Astrocyte of the cerebellum (primary cell): ENCODE results near the gene FRAS1.

ENCODE experiments used
- DNase-seq: peaks from one replicate; pipeline ENCODE4 v3.0.0-alpha.2; 2011; ENCODE audit warnings: low read depth
- H3K4me3 ChIP-seq: 2 replicates; pipeline ENCODE4 v1.5.1; 2011; ENCODE audit warnings: mild to moderate bottlenecking, low read depth, low read length, moderate library complexity
- in situ Hi-C: cut with HindIII; loops from 2 replicates; pipeline ENCODE4 v1.10.0; 2017; ENCODE audit warnings: low sequenced_read_pairs
- TF ChIP-seq, protein P1 (sequence below): IDR thresholded peaks from 2 replicates; pipeline ENCODE4 v1.5.1; 2012; ENCODE audit warnings: low read length, low read depth, moderate library complexity, mild to moderate bottlenecking; ENCODE audit errors: missing control alignments

Gene FRAS1

DNA sequence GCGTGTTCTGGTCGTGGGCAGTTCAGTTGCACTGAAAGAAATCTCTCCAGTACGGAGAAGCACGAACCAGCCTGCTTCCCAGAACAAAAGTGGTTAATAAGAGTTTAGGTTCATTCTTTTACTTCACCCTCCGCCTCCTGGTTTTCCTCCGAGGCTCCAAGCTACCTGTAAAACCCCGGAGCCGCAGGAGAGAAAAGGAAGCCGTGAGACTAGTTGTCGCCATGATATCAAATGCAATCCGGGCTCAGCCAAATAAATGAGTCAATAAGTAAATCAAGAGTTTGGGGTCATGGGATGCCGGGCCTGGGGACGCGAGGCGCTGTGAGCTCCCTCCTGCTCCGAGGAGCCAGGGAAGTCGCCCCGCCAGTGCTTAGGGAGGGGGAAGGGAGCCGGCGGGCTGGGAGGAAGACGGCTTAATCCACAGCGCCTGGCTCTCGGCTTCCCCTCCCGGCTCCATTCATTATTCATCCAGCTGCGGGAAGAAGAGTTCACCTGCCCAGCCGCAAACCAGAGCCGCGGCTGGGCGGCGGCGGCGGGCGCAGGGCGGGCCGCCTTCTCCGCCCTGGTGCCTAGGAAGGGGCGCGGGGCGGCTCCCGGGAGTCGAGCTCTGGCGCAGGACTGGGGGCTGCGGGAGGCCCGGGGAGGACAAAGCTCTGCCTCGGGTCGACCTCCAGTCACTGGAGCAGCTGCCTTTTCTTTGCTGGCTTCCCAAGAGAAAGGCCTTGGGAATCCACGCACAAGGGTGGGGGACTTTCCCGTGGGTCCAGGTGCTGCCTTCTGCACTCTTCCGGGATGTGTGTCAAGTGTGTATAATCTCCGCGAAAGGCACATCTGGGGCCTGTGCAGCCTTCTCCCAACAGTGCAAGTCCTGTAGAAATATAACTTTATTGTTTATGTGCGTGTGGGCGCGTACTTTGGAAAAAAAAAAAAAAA is 1.7 kb downstream of the FRAS1 start:
- DNase-seq, result no peak

DNA sequence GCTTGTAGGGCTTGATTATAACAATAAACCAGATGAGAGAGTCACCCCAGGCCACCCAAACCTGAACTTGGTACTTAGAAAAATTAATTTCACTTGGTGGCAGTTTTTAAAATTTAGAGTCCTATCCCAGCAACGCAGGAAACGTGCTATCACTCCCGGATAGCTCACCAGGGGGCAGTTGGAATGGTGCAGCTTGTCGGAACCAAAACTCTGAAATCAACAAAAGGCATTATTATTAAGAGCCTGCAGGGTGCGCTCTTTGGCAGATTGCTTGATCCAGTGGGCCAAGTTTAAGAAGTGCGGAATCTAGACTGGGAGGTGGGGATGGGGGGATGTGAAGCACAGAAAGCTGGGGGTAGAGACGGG is 2.4 kb downstream of the FRAS1 start:
- in situ Hi-C loops, result no loop called here
- peak overlapping the region; percentile 74 for H3K4me3 ChIP-seq
- TF ChIP-seq, protein P1, sequence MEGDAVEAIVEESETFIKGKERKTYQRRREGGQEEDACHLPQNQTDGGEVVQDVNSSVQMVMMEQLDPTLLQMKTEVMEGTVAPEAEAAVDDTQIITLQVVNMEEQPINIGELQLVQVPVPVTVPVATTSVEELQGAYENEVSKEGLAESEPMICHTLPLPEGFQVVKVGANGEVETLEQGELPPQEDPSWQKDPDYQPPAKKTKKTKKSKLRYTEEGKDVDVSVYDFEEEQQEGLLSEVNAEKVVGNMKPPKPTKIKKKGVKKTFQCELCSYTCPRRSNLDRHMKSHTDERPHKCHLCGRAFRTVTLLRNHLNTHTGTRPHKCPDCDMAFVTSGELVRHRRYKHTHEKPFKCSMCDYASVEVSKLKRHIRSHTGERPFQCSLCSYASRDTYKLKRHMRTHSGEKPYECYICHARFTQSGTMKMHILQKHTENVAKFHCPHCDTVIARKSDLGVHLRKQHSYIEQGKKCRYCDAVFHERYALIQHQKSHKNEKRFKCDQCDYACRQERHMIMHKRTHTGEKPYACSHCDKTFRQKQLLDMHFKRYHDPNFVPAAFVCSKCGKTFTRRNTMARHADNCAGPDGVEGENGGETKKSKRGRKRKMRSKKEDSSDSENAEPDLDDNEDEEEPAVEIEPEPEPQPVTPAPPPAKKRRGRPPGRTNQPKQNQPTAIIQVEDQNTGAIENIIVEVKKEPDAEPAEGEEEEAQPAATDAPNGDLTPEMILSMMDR, result peak; percentile 64
- peak; percentile 42 for DNase-seq

More for the DNA sequence above, 1.7 kb downstream of the FRAS1 start:
- in situ Hi-C loops, result no loop called here
- H3K4me3 ChIP-seq, result peak overlapping the region; percentile 74
- TF ChIP-seq, protein P1, result no peak

DNA sequence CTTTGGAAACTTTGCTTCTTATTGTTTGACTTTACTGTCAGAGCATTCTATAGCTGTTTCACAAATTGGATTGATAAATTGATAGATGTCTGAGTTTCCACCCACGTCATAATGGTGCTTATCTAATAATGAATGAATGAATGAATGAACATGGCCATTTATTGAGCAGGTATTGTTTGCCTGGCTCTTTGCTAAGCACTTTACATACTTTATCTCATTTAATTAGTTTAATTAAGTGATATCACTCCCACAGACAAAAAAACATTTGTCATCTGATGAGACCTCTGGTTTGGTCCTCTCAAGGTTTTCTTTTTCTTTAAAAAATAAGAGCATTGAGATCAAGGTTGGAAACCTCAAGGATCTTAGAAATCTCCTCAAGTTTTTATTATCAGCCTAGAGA is 2.8 kb downstream of the FRAS1 start:
- in situ Hi-C loops, result no loop called here
- no peak overlapping the region for H3K4me3 ChIP-seq

DNA sequence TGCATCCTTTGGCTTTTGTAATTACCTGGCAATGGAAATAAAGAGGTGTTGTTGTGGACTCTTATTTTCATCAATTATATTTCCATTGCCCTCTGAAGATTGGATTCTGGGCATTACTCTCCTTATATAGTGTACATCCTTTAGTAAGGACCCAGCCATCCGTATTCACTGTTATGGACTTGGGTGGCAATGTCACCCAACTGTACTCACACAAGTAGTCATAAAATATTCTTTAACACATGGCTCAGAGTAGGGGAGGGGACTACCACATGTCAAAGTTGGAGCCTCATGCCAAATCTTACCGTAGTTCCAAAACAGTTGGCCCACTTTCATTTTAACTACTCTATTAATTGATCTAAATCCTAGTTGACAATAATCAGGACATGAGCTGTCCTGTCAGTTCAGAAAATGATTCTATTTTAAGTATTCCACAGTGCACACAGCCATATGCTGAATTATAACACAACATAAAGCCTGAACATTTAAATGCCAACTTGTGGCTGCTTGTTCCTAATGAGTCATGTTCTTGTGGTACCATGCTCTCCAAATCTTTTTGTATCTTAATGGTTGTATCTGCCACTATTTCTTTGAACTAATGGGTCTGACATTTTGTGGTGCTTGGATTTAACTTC is 4.9 kb downstream of the FRAS1 start:
- in situ Hi-C loops, result no loop called here
- TF ChIP-seq, protein P1, result no peak
- H3K4me3 ChIP-seq, result no peak overlapping the region
- DNase-seq, result no peak

More for the DNA sequence above, 2.8 kb downstream of the FRAS1 start:
- no peak for DNase-seq
- TF ChIP-seq, protein P1, result no peak

DNA sequence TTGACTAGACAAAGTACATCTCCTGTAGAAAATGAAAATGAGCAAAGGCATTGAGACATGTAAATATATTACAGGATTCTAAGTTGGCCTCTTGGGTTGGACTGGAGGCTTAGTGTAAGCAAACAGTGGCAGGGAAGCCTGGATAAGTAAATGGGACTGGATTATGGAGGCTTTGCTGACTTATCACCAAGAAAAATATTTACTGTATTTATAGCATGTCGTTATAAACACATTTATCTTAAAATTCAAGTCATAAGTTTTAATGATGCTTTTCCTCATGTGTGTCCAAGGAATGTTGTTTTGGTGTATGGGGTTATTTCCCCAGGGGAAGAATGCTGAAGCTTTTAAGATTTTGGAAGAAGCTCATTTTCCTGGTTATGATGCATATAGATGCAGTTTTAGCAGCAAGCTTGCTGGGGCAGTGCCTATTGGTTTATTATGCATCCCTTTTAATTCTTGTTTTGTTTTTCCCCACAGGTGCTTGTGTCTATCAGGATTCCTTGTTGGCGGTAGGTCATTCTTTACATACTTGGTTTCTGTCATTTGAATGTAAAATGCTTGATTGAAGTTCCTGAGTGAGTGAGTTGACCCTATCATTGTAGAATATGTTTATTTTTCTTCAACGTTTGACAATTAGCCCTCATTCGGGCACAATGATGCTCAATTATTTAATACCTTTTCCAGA is 8.5 kb downstream of the FRAS1 start:
- DNase-seq, result no peak
- no peak overlapping the region for H3K4me3 ChIP-seq
- TF ChIP-seq, protein P1, result no peak
- in situ Hi-C loops, result no loop called here

DNA sequence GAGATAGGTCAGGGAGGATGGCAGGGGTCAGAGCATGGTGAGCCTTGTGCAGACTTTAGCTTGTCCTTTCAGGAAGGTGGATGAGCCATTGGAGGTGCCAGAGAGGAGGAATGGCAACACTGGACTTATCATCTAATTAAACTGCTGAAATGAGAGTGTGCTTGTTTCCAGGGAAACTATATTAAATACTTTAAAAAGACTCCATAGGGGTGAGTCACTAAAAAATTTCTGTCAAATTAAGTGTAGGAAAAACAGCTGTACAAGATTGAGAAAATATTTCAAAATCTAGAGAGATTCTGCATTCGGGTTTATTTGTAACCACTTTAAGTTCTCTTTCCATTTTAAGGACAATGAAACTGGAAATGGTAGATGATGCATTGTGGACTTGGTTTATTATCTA is 11.4 kb downstream of the FRAS1 start:
- in situ Hi-C loops, result no loop called here
- no peak for DNase-seq
- TF ChIP-seq, protein P1, result no peak
- no peak overlapping the region for H3K4me3 ChIP-seq
